Stimulated activated CD4-positive, alpha-beta T cell treated with anti-CD3 and anti-CD28 coated beads, Interleukin-12 subunit alpha, Interleukin-12 subunit beta, amount 100 ng/mL, for 48 hours (primary cell): ENCODE data around the gene RAD51D.
"Not testable (repeated sequence)": the region's sequence is repeated elsewhere in the genome, so short reads cannot be mapped to it uniquely, and the experiment has no call there.

Experiments
- DNase-seq, 3 donors: peaks; one replicate each; pipeline ENCODE4 v3.0.0-alpha.2; 2020; ENCODE audit warnings: low read depth in 2 of 3, low spot score in 1 of 3

The RAD51D gene

DNA sequence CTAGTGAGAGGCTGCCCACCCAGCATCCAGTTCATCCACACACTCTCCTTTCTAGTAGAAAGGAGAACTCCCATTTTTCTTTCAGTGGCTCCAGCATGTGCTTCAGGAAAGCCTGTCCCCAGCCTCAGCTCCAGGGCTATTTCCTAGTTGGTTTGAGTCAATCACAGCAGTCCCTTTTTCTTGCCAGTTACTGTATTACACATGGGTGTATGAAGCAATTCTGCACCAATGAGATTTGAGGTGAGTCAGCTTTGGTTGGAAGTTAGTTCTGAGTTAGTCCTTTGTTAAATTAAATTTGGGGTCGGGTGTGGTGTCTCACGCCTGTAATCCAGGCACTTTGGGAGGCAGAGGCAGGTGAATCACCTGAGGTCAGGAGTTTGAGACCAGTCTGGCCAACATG lies 24.8 kb downstream of the RAD51D start:
- no peak for DNase-seq

DNA sequence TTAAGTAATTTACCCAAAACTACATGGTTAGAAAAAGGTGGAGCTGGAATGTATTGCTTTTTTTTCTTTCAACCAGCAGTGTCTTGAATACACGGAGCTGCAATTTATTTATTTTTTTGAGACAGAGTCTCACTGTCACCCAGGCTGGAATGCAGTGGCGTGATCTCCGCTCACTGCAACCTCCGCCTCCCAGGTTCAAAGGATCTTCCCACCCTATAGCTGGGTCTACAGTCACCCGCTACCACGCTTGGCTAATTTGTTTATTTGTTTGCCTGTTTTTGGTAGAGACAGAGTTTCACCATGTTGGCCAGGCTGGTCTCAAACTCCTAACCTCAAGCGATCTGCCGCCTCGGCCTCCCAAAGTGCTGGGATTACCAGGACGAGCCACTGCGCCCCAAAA lies 29.0 kb downstream of the RAD51D start:
- DNase-seq = not testable (repeated sequence)

DNA sequence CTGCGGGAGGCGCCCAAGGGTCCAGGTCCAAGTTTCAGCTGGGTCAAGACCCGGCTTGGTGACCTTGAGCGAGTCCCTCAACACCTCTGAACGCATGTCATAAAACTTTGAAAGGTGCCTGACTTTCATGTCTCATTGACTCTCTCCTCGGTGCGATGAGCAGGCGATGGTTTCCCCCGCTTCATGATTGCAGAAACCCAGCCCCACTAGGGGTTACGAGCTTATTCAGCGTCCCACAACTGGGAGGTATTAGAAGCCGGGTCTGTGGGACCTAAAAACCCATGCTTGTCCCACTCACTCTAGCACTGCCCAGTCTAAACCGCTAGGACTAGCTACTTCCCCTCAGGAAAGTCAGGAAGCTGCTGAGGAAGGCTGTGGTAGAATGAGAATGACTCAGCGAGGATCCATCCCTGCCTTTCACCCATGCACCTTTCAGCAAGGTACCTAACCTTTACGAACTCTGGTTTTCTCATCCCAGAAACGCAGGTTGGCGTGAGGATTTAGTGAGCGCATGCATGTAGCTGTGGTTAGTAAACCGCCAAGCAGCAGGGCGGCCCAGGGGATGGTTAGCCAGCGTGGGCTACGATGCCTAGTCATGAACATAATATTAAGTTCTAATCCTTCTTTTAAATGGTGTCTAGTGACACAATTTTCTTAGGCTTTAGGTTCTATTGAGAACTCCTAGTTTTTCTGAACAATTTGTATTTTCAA lies 29.9 kb downstream of the RAD51D start:
- peak in 2 of 3 donors; percentile 26 to 36 for DNase-seq

DNA sequence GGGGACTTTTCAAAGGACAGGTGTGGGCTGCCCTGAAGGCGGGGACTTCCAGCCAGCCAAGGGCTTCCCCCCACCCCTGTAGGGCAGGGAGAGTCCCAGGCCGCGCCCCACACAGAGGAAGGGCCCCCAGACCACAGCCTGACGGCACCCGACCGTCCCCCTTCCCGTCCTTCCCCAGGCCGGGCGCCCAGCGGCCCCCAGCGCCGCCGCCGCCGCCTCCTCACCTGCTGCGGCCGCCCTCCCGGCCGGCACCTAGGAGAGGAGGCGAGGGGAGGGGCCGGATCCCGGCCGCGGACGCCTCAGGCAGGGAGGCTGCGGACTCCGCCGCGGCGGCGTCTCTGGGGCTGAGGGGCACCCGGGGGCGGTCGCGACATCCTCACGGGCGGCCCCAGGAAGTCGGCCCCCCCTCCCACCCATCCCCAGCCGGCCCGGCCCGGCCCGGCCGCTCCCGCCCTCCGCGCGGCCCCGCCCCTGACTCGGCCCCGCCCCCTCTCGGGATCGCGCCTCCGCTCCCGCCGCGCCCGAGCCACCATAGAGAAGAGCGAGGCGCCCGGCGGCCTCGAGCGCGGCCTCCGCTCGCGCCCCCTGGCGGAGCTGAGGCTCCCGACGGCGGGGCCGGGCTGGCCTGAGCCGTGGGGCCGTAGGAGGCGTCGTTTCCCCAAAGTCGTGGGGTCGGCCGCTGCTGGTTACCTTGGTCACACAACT lies 30.6 kb downstream of the RAD51D start:
- peak; percentile 83 to 86 (median 83) for DNase-seq

DNA sequence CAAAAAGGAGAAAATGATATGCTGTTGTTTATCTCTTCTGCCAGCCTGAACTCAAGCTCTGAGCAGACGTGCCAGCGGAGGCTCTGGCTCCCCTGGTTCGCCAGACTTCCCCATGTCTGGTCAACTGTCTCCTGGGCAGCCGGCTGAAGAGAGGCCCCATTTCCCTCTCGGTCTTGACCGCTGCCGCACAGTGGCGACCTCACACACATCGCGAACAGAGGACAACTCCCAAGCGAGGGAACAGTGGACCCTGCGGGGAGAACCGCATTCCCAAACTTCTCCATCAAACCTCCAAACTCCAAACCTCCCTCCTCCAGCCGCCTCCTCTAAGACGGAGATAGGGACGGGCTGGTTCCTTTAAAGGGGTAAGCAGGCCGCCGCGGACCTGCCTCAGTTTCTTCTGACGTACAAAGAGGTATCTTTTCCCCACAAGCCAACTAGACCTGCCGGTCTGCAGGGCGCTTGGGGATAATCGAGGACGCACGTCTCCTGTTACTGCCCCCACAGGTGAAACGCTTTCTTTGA lies 31.2 kb downstream of the RAD51D start:
- DNase-seq = no peak

DNA sequence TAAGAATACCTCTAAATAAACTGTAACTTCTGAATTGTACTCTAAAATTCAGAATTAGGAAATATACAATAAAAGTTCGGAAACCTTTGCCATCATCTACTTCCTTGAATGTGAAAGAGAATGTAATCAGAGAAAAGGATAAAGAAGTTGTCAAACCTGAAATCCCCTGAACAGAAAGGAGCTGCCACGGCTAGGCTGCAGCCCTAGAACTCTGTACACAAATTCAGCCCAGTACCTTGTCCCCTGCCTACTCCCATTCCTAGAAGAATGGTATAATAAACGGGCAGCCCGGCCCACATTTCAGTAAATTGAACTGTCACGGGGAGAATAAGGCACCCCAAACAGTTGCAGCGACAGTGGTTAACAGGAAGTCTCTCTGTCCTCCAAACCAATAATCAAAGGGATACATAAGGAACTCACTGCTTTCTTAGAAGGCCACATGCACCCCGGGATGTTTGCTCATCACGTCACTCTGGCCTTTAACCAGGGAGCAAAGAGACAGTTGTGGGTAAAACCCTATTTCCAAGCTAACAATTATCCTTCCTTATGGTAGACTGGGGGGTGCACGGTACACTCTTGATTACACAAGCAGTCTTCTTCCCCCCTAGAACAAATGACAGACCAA lies 31.8 kb downstream of the RAD51D start:
- peak in 1 of 3 donors; percentile 7 for DNase-seq

DNA sequence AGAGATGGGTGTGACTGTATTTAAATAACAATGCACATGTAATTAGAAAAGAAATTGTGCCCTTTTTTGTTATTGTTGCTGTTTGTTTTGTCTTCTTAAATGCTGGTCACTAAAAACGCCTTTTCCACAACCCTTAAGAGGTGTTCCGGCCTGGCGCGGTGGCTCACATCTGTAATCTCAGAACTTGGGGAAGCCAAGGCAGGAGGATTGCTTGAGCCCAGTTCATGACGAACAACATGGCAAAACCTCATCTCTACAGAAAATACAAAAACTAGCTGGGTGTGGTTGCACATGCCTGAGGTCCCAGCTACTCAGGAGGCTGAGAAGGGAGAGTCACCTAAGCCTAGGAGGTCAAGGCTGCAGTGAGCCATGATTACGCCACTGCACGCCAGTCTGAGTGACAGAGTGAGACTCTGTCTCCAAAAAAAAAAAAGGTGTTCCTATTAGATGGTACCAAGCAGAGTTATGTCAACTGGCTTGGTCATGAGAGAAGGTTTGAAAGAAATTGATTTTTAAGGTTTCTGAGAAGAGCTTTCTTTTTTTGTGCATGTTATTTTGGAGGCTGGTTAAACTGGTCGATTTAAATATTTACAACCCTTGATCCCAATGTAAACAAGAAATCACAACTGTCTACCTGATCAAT lies 32.6 kb downstream of the RAD51D start:
- no peak for DNase-seq

DNA sequence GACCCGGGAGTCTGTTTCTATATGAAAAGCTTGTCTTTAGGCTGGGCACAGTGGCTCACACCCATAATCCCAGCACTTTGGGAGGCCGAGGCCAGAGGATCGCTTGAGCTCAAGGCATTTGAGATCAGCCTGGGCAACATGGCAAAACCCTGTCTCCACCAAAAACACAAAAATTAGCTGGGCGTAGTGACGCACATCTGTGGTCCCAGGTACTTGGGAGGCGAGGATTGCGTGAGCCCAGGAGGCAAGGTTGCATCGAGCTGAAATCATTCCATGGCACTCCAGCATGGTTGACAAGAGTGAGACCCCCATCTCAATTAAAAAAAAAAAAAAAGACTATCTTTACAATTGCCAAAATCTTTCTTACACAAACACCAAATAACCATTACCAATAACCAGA lies 33.5 kb downstream of the RAD51D start:
- DNase-seq = no peak

DNA sequence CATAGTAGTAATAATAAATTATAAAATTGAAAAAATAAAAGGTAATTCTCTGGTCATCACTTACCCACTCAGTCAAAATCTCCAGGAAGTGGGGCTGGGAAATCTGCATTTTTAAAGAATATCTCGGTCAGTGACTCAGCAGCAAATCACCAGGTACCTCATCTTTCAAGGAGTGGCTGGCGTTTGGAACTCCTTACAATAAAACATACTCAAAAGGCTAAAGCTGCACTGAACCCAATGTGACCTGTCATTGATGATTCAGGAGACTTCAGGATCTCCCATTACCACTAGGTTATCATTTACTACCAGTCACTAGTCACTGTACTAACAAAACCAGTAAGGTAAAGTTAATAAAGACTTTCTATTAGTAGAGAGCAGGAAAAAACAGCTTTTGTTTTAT lies 34.7 kb downstream of the RAD51D start:
- DNase-seq = no peak

DNA sequence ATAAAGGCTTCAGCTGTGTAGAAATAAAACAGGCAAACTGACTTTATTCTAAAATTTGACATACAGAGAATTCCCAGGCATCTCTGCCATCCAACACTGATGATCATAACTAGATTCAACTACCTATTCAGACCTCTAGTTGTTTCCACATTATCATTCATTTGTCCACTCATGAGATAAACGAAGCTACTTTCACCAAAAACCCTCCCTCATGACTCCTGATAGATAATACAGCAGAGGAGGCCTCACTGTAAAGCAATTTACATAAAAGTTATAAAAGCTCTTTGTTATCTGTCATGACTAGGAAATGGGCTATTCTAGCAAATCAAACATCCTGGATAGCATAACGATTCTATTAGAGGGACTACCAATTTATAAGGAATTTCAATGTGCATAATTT lies 36.6 kb downstream of the RAD51D start:
- no peak for DNase-seq

DNA sequence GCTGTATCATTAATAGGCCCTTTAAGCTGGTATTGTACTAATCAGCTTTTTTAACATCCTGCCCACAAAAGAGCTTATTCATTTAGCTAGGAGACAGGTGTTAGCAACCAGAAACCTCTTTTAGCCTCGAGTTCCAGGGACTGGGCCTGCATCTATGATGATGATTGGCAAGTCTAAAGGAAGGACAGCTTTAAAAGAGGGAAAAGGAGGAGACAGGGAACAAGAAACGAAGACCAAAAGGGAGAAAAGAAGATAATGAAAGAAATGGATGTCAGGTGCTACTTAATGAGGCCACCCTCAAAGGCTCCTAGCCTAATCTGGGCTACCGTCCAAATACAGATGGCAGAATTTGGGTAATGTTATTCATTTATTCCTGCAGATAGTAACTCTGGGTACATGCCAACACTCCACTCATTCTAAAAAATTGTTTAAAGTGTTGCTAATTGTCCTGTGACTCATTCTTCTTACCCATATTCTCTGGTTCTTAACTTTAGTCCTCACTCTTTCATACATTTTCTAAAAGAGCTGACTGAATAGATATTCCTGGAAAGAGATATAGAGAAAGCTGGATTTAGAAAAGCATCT lies 37.5 kb downstream of the RAD51D start:
- DNase-seq = no peak

DNA sequence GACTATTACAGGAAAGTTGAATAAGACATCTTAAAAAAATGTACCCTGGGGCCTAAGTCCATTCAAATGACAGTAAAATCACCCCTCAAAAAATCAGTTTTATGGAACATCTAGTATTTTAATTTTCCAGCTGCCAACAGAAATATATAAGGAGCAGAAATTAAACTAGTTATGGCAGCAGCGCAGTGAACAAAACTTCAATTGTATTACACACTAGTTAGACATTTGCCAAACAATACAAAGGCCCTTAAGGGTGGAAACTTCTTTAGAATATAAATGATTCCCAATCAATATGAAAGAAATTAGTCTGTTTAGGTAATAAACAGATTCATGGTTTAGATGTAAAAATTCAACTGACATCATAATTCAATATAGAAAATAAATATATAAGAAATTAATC lies 38.0 kb downstream of the RAD51D start:
- no peak for DNase-seq

DNA sequence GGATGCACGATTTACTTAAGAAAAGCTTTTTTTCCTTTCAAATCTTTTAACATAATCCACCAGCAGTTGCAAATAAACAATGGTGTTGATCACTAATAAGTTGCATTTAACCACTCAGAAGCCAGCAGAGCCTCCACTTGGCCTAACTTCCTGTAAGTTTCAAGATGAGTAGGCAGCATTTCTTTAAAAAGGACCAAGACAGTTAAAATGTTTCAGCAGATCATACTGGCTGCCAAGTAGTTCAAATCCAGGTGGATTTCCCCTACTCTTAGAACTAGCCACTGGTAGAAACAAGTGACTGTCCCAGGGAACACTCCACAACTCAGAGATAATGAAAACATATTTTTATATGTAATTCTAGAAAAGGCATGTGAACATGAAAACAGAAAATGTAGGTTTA lies 39.1 kb downstream of the RAD51D start:
- no peak for DNase-seq

DNA sequence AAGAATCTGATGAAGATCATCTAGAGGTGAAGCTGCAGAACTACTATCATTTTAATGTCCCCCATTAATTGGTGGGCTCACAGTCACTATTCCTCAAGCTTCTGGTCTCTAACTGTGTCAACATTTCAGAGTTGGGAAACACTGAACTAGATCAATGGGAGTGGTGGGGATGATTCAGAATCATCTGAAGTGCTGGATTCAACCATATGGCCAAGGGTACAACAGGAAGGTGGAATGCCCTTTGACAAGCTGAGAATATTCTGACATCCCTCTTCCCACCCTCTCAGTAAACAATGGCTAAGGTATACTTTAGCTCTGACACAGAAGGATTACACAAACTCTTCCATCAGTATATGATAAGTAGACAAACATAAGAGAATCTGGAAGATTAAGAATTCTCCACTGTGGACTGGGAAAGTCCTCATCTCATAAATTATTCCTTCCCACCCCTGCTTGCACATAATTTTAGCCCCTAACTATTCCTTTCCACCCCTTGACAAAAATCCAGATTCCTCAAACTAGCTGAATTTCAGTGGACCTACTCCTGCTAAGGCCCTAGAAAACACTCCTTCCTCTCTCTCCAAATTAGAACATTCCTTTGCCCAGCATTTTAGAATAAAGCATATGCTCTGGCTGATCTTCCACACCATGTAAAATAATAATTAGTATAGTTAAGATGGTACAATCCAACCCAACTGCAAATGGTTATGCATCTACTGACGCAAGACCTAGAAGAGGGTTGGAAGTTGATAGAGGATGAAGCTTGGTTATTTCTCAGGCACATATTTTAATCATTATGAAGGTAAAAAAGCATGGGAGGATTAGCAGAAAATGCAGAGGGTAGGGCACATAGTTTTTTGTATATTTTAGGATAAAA lies 39.9 kb downstream of the RAD51D start:
- DNase-seq = no peak

DNA sequence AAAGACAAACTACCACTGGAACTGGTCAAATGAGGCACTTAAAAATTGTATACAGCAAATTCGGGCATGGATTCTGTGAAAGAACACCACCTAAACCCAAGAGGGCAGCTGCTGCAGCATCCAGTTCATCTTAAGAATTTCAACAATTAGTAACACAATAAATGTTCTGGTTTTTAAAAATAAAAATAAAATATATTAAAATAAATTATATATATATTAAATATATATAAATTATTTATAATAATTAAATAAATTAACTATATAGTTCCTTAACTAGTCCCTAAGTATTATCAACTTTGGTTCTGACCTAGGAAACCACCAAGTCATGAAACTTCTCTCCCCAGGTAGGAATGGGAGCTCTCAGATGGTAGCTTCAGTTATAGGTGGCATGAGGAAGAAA lies 42.8 kb downstream of the RAD51D start:
- no peak for DNase-seq

DNA sequence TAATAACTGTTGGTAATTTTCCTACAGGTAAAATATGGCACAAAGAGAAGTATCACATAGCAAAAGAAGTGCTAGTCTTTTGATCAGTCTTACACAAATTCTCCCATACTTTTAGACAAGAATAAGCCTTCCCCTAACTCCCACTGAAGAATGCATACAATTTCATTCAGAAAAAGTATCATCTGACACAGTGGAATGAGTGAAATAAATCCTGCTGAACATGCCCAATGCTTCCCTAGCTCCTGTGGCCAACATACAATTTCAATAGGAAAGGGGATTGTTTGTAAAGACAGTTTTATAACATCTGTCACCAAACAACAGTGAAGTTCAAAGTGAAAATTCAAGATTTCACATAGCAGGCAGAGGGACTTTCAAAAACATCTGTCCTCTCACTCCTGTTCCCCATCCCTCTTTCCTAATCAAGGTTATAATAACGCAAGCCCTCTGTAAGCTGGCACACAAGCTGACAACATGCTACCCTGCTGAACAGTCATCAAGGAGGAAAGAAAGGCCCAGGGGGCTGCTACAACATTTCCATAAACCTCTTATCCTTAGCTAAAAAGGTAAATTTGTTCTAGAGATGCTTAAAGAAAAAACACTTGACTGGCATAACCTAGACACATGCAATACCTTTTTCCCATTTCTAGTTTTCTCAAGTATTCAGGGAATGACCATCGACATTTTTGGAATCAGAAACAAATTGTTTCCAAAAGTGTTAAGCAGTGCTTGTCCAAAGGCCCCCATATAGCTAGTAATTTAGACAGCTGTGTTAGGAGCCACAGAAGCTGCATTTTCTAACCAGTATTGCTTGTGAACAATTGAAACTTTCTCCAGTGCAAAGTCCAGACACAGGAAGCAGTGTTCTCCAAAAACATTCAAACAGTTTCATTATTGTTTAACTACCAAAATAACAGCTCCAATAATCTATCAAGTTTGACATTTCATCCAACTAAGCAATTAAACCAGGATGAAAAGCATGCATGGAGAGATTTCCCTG lies 44.7 kb downstream of the RAD51D start:
- DNase-seq = no peak

DNA sequence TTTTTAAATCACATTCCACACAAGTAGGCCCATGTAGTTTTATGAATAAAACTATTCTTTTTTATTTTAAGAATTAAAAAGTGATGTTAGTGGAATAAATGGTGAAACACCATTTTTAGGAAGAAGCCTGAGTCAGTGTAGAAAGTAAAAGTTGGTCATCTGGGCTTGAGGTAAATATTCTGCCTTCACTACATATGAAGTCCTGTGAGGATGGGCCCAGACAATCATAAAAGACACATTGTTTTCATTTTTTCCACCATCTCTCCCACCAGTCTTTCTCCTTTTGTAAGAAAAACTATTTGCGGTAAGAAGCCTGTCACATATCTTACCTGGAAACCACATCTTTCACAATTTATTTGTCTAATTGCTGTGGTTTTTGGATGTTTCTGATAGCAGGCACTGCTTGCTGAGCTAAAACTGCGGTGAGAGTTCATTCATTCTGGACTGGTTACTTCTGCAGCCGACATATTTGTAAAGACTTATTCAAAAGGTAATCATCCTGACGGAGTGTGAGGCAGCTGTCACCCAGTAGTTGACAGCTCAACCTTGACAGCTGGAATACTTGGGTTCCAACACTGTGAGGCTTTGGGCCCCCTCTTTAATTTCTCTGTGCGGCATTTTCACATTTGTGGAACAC lies 45.6 kb downstream of the RAD51D start:
- DNase-seq = no peak

DNA sequence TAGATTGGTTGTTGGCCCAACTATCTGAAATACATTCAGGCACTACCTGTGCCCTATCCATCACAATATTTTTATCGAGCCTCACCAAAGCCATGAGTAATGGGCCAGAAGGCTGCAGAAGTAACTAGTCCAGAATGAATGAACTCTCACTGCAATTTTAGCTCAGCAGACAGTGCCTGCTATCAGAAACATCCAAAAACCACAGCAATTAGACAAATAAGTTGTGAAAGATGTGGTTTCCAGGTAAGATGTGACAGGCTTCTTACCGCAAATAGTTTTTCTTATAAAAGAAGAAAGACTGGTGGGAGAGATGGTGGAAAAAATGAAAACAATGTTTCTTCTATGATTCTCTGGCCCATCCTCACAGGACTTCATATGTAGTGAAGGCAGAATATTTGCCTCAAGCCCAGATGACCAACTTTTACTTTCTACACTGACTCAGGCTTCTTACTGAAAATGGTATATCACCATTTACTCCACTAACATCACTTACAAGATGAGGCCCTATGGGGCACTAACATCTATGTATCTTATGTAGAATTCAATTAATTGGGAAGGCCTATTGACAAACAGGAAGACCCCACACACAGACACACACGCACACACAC lies 46.4 kb downstream of the RAD51D start:
- no peak for DNase-seq
